ENCODE data around the gene ARL6IP6. TPM values are rescaled to one million over a fixed set of nuclear protein-coding genes. Genes with fewer than 3 reads are reported as not detected.

ARL6IP6 gene
- polyA plus RNA-seq, 1 of the 3 experiments (the other 2 are of a cell fraction), result 25.8 TPM

DNA sequence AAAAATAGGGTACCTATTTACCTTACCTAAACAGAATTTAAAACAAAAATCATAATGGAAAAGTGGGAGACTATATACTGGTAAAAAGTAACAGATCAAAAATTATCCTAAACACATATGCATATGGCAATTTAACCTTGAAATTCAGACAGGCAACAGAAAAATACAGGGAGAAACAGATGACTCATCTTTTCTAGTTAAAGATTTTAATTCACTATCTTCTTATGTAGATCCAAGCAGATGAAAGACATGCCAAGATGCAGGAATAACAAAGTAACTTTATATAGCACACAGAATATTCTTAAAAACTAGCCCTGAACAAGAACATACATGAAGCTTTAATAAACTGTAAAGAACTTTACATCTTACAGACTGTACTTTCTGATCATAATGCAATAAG, 32.1 kb upstream of the ARL6IP6 start:
- peaks cover 36 to 48% of the 10 kb centered on the region in 2 experiments for H3K36me3 ChIP-seq (replicated peaks in 1 of 2; ENCODE audit: control insufficient read depth in 1 of 2, insufficient read depth in 2 of 2, low read length in 1 of 2)
- peaks cover 20% of the 10 kb centered on the region for H4K20me1 ChIP-seq (ENCODE audit: insufficient read depth)
- POLR2A ChIA-PET, result no interaction called here
- H3K27ac ChIP-seq (ENCODE audit: low read depth in 2 of 2, low read length in 1 of 2), result no peak overlapping the region
- H3K9ac ChIP-seq, result no peak overlapping the region
- H3K9me3 ChIP-seq, result no peaks in the 10 kb centered on the region
- H2AFZ ChIP-seq (ENCODE audit: low read depth), result no peak overlapping the region
- peak; percentile 32; the same call in 1 of the 2 replicates for TF ChIP-seq FOSL2 (IDR thresholded peaks at IDR 0.05; ENCODE audit: borderline replicate concordance, low read depth)
- TF ChIP-seq, protein P1, sequence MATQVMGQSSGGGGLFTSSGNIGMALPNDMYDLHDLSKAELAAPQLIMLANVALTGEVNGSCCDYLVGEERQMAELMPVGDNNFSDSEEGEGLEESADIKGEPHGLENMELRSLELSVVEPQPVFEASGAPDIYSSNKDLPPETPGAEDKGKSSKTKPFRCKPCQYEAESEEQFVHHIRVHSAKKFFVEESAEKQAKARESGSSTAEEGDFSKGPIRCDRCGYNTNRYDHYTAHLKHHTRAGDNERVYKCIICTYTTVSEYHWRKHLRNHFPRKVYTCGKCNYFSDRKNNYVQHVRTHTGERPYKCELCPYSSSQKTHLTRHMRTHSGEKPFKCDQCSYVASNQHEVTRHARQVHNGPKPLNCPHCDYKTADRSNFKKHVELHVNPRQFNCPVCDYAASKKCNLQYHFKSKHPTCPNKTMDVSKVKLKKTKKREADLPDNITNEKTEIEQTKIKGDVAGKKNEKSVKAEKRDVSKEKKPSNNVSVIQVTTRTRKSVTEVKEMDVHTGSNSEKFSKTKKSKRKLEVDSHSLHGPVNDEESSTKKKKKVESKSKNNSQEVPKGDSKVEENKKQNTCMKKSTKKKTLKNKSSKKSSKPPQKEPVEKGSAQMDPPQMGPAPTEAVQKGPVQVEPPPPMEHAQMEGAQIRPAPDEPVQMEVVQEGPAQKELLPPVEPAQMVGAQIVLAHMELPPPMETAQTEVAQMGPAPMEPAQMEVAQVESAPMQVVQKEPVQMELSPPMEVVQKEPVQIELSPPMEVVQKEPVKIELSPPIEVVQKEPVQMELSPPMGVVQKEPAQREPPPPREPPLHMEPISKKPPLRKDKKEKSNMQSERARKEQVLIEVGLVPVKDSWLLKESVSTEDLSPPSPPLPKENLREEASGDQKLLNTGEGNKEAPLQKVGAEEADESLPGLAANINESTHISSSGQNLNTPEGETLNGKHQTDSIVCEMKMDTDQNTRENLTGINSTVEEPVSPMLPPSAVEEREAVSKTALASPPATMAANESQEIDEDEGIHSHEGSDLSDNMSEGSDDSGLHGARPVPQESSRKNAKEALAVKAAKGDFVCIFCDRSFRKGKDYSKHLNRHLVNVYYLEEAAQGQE (IDR thresholded peaks at IDR 0.05; ENCODE audit: low read depth, low read length), result no peak
- no peak overlapping the region for H3K4me3 ChIP-seq (ENCODE audit: low read depth in 2 of 2, low read length in 1 of 2)
- H3K4me2 ChIP-seq, result no peak overlapping the region
- CTCF ChIA-PET, result interaction anchor here (1.2 kb wide), 1 partner anchor 511 kb away, joined by 3 read pairs; the partner anchor contains the start of gene STAM2
- H3K9me2 ChIP-seq, result no peaks in the 10 kb centered on the region
- H3F3A ChIP-seq (replicated peaks; ENCODE audit: insufficient read depth), result no peaks in the 10 kb centered on the region
- H3K79me2 ChIP-seq (ENCODE audit: insufficient read depth), result peaks cover 74% of the 10 kb centered on the region
- no peaks in the 10 kb centered on the region for H3K27me3 ChIP-seq (ENCODE audit: insufficient read depth)
- peaks cover 0 to 8% of the 10 kb centered on the region in 2 experiments; a peak in 2 of 4 replicates for H3K4me1 ChIP-seq (ENCODE audit: control insufficient read depth in 1 of 2, insufficient read depth in 2 of 2, low read depth in 1 of 2, low read length in 1 of 2)
- DNase-seq, result no peak

DNA sequence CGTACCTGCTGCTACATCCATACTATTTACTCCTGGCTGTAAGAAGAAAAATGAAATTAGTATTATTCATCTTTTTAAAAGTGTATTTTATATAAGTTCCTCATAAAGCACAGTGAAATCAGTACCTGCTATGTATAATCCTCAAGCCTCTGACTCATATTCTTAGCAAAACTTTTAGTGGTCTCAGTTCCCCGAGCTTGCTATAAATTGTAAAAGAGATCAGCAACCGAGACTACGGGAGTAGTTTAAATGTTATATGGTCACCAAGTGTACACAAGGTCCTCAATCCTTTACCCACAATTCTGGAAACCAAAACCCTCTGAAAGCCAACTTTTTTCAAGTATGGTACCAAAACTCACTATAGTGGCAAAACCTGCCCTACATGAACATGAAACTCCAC, 25.4 kb upstream of the ARL6IP6 start:
- Histone ChIP-seq H2AFZ (ENCODE audit: low read depth) (no peak overlapping the region), H3K4me3 (ENCODE audit: low read depth in 2 of 2, low read length in 1 of 2) (no peak overlapping the region), H3F3A (replicated peaks; ENCODE audit: insufficient read depth) (peaks cover 30% of the 10 kb centered on the region), H3K4me1 (ENCODE audit: control insufficient read depth in 1 of 2, insufficient read depth in 2 of 2, low read depth in 1 of 2, low read length in 1 of 2) (peaks cover 0 to 9% of the 10 kb centered on the region in 2 experiments; a peak in 2 of 4 replicates), H3K4me2 (no peak overlapping the region), H3K9me3 (no peaks in the 10 kb centered on the region), H3K27me3 (ENCODE audit: insufficient read depth) (no peaks in the 10 kb centered on the region), H3K27ac (ENCODE audit: low read depth in 2 of 2, low read length in 1 of 2) (peak overlapping the region in 1 of 2 experiments; percentile 72; a peak in 1 of 4 replicates), H4K20me1 (ENCODE audit: insufficient read depth) (peaks cover 19% of the 10 kb centered on the region; the same call in 1 of the 2 replicates), H3K9me2 (no peaks in the 10 kb centered on the region), H3K36me3 (replicated peaks in 1 of 2; ENCODE audit: control insufficient read depth in 1 of 2, insufficient read depth in 2 of 2, low read length in 1 of 2) (peaks cover 37 to 60% of the 10 kb centered on the region in 2 experiments), H3K9ac (no peak overlapping the region), H3K79me2 (ENCODE audit: insufficient read depth) (peaks cover 71% of the 10 kb centered on the region)
- DNase-seq, result no peak
- 94% methylated on average over 4 of the region's 4 CpGs for WGBS (ENCODE audit: low lambda C conversion rate)
- ChIA-PET CTCF (no interaction called here), POLR2A (no interaction called here)
- TF ChIP-seq, protein P2, sequence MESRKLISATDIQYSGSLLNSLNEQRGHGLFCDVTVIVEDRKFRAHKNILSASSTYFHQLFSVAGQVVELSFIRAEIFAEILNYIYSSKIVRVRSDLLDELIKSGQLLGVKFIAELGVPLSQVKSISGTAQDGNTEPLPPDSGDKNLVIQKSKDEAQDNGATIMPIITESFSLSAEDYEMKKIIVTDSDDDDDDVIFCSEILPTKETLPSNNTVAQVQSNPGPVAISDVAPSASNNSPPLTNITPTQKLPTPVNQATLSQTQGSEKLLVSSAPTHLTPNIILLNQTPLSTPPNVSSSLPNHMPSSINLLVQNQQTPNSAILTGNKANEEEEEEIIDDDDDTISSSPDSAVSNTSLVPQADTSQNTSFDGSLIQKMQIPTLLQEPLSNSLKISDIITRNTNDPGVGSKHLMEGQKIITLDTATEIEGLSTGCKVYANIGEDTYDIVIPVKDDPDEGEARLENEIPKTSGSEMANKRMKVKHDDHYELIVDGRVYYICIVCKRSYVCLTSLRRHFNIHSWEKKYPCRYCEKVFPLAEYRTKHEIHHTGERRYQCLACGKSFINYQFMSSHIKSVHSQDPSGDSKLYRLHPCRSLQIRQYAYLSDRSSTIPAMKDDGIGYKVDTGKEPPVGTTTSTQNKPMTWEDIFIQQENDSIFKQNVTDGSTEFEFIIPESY (IDR thresholded peaks at IDR 0.05; ENCODE audit: borderline replicate concordance, low read depth), result no peak
- TF ChIP-seq NFIC (IDR thresholded peaks at IDR 0.05; ENCODE audit: borderline replicate concordance), result no peak
- TF ChIP-seq RFX5 (IDR thresholded peaks at IDR 0.05; ENCODE audit: low read length), result no peak
- TF ChIP-seq FOSL2 (IDR thresholded peaks at IDR 0.05; ENCODE audit: borderline replicate concordance, low read depth), result no peak
- no peak for TF ChIP-seq CHD2 (IDR thresholded peaks at IDR 0.05; ENCODE audit: low read length, partially characterized antibody)
- TF ChIP-seq JUND (IDR thresholded peaks at IDR 0.05), result no peak
- TF ChIP-seq, protein P1 (IDR thresholded peaks at IDR 0.05; ENCODE audit: low read depth, low read length), result no peak
- no peak for TF ChIP-seq MEF2A (IDR thresholded peaks at IDR 0.05; ENCODE audit: borderline replicate concordance, low read depth)
- TF ChIP-seq RCOR1 (IDR thresholded peaks at IDR 0.05; ENCODE audit: low read length), result no peak
- TF ChIP-seq, protein P3, sequence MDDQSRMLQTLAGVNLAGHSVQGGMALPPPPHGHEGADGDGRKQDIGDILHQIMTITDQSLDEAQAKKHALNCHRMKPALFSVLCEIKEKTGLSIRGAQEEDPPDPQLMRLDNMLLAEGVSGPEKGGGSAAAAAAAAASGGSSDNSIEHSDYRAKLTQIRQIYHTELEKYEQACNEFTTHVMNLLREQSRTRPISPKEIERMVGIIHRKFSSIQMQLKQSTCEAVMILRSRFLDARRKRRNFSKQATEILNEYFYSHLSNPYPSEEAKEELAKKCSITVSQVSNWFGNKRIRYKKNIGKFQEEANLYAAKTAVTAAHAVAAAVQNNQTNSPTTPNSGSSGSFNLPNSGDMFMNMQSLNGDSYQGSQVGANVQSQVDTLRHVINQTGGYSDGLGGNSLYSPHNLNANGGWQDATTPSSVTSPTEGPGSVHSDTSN (IDR thresholded peaks at IDR 0.05), result no peak
- TF ChIP-seq, protein P4, sequence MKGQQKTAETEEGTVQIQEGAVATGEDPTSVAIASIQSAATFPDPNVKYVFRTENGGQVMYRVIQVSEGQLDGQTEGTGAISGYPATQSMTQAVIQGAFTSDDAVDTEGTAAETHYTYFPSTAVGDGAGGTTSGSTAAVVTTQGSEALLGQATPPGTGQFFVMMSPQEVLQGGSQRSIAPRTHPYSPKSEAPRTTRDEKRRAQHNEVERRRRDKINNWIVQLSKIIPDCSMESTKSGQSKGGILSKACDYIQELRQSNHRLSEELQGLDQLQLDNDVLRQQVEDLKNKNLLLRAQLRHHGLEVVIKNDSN (IDR thresholded peaks at IDR 0.05; ENCODE audit: borderline replicate concordance, low read depth), result no peak
- TF ChIP-seq, protein P5, sequence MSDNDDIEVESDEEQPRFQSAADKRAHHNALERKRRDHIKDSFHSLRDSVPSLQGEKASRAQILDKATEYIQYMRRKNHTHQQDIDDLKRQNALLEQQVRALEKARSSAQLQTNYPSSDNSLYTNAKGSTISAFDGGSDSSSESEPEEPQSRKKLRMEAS (IDR thresholded peaks at IDR 0.05; ENCODE audit: low read depth), result no peak
- no peak for TF ChIP-seq RAD21 (IDR thresholded peaks at IDR 0.05; ENCODE audit: low read length)
- TF ChIP-seq YY1 (IDR thresholded peaks at IDR 0.05; ENCODE audit: low read depth), result no peak
- TF ChIP-seq EP300 (IDR thresholded peaks at IDR 0.05; ENCODE audit: borderline replicate concordance in 1 of 2, low read depth in 1 of 2, low read length in 1 of 2), result no peak
- no peak for TF ChIP-seq FOXM1 (IDR thresholded peaks at IDR 0.05; ENCODE audit: low read depth)
